Ishikawa (cell line): ENCODE results near the gene MALRD1.

Source experiments
- CEBPB ChIP-seq: IDR thresholded peaks from 2 replicates; pipeline ENCODE4 v1.6.1; 2012
- CREB1 ChIP-seq: IDR thresholded peaks from 2 replicates; pipeline ENCODE4 v1.6.1; 2012; ENCODE audit warnings: low read depth
- EGR1 ChIP-seq: IDR thresholded peaks from 2 replicates; pipeline ENCODE4 v1.6.1; 2012
- EP300 ChIP-seq: IDR thresholded peaks from 2 replicates; pipeline ENCODE4 v1.6.1; 2012; ENCODE audit warnings: borderline replicate concordance
- FOXM1 ChIP-seq: IDR thresholded peaks from 2 replicates; pipeline ENCODE4 v1.6.1; 2012; ENCODE audit warnings: low read depth, borderline replicate concordance
- MAX ChIP-seq: IDR thresholded peaks from 2 replicates; pipeline ENCODE4 v1.6.1; 2012
- NFIC ChIP-seq: IDR thresholded peaks from 2 replicates; pipeline ENCODE4 v1.6.1; 2012
- RAD21 ChIP-seq: IDR thresholded peaks from 2 replicates; pipeline ENCODE4 v1.6.1; 2012; ENCODE audit warnings: low read depth
- REST ChIP-seq: IDR thresholded peaks from 2 replicates; pipeline ENCODE4 v1.6.1; 2012; ENCODE audit warnings: low read depth, mild to moderate bottlenecking
- TAF1 ChIP-seq: IDR thresholded peaks from 2 replicates; pipeline ENCODE4 v1.6.1; 2012; ENCODE audit warnings: low read depth, mild to moderate bottlenecking
- TCF12 ChIP-seq: IDR thresholded peaks from 2 replicates; pipeline ENCODE4 v1.6.1; 2012; ENCODE audit warnings: low read depth
- TEAD4 ChIP-seq: IDR thresholded peaks from 2 replicates; pipeline ENCODE4 v1.6.1; 2012
- YY1 ChIP-seq: IDR thresholded peaks from 2 replicates; pipeline ENCODE4 v1.6.1; 2012; ENCODE audit warnings: low read depth
- ZBTB7A ChIP-seq: IDR thresholded peaks from 2 replicates; pipeline ENCODE4 v1.6.1; 2012; ENCODE audit warnings: low read depth

DNA sequence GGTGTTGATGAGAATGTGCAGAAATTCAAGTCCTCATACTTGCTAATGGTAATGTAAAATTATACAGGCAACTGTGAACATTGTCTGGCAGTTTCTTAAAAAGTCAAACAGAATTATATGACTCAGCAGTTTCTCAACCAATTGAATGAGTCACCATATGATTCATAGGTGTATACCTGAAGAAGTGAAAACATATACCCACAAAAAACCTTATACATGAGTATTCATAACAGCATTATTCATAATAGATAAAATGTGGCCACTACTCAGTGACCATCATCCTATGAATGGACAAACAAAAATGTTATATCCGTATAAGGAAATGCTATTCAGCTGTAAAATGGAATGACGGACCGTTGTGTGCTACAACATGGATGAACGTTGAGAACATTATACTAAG, 253.5 kb downstream of the MALRD1 start:
- TF ChIP-seq RAD21 (no peak), CREB1 (no peak), TEAD4 (no peak), TCF12 (no peak), EGR1 (no peak), TAF1 (no peak), YY1 (no peak), REST (no peak), CEBPB (no peak), EP300 (no peak), MAX (no peak), NFIC (no peak), FOXM1 (no peak), ZBTB7A (no peak)
